Cardiac muscle cell (in vitro differentiated cells and primary cell): ENCODE measurements around the gene EFNA4. TPM values are rescaled to one million over a fixed set of nuclear protein-coding genes. Genes with fewer than 3 reads are reported as not detected.

Experiments
- DNase-seq, 2 donors: peaks; one replicate each; pipeline versions ENCODE4 v3.0.0 to v3.0.0-alpha.2; 2010 to 2017; ENCODE audit warnings: low read depth in 1 of 2, low spot score in 1 of 2
- H3K27ac ChIP-seq: fragments of 200-600 bp; sonication (generic); 2 replicates; pipeline ENCODE4 v1.5.1; 2016
- H3K27me3 ChIP-seq: fragments of 200-600 bp; sonication (generic); 2 replicates; pipeline ENCODE4 v1.6.0; 2016; ENCODE audit warnings: control low read depth
- H3K36me3 ChIP-seq: fragments of 200-600 bp; sonication (generic); 2 replicates; pipeline ENCODE4 v1.5.1; 2016; ENCODE audit warnings: control low read depth
- H3K4me1 ChIP-seq: fragments of 200-600 bp; sonication (generic); 2 replicates; pipeline ENCODE4 v1.8.1; 2017; ENCODE audit warnings: low read depth, mild to moderate bottlenecking, mixed run types
- H3K4me3 ChIP-seq: fragments of 200-600 bp; sonication (generic); 2 replicates; pipeline ENCODE4 v1.5.1; 2016; ENCODE audit warnings: mild to moderate bottlenecking
- H3K9me3 ChIP-seq: fragments of 200-600 bp; sonication (generic); 2 replicates; pipeline ENCODE4 v1.5.1; 2017; ENCODE audit warnings: low read depth, mild to moderate bottlenecking, control low read depth
- polyA plus RNA-seq: library from polyadenylated mRNA; unstranded; fragments of >200 nt; fragmentation: Nextera tagmentation; extraction: Ambion mirVana; gene quantifications from 2 replicates; pipeline ENCODE4 v1.2.1, GENCODE V29; 2016
- total RNA-seq: library from RNA; depleted of rRNA; stranded (reverse); fragments of >200 nt; gene quantifications from 2 replicates; pipeline ENCODE4 v1.2.3, GENCODE V29; 2016
- TF ChIP-seq, protein P1 (sequence below): IDR thresholded peaks from 2 replicates; pipeline ENCODE4 v1.5.1; 2012; ENCODE audit warnings: low read depth, mild to moderate bottlenecking, low read length

Gene EFNA4
- total and polyA plus RNA-seq, 2 experiments from 2014 or later = 29.2 to 29.6 TPM

DNA sequence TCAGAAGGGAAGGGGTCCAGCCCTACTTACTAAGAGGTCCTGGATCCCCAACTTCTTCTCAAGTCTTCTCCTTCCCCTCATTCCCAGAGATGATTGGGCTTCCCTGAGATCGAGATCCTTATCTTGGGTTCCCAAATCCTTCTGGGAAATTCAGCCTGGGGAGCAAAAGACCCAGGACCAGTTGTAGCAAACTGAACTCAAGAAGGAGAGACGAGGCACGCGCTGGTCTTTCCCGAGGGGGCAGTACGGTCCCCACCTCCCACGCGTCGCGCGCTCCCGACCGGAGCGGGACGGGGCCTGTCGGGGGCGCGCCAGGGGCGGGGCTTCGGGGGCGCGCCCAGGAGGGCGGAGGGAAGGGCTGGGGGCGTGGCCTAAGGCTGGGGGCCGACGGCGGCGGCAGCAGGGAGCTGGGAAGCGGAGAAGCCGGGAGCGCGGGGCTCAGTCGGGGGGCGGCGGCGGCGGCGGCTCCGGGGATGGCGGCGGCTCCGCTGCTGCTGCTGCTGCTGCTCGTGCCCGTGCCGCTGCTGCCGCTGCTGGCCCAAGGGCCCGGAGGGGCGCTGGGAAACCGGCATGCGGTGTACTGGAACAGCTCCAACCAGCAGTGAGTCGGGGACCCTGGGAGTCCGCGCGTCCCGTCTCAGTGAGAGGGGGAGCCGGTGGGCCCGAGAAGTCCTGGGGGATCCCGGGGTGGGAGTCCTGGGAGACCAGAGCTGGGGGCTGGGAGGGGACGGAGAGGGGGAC is 15.1 kb downstream of the EFNA4 start, which contains the start of gene EFNA3:
EFNA3 (plus strand) TSS at position 369 of the 741 bp plus-strand sequence; CDS start at position 474, 105 bp downstream.
- Histone ChIP-seq H3K27me3 (peaks cover 26% of the 10 kb centered on the region), H3K4me1 (peaks cover 10% of the 10 kb centered on the region), H3K9me3 (no peaks in the 10 kb centered on the region), H3K36me3 (no peaks in the 10 kb centered on the region), H3K4me3 (peak within 1 kb of the TSS; percentile 45), H3K27ac (no peak within 1 kb of the TSS)
- TF ChIP-seq, protein P1, sequence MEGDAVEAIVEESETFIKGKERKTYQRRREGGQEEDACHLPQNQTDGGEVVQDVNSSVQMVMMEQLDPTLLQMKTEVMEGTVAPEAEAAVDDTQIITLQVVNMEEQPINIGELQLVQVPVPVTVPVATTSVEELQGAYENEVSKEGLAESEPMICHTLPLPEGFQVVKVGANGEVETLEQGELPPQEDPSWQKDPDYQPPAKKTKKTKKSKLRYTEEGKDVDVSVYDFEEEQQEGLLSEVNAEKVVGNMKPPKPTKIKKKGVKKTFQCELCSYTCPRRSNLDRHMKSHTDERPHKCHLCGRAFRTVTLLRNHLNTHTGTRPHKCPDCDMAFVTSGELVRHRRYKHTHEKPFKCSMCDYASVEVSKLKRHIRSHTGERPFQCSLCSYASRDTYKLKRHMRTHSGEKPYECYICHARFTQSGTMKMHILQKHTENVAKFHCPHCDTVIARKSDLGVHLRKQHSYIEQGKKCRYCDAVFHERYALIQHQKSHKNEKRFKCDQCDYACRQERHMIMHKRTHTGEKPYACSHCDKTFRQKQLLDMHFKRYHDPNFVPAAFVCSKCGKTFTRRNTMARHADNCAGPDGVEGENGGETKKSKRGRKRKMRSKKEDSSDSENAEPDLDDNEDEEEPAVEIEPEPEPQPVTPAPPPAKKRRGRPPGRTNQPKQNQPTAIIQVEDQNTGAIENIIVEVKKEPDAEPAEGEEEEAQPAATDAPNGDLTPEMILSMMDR = no peak
- peak; percentile 61 to 84 for DNase-seq

DNA sequence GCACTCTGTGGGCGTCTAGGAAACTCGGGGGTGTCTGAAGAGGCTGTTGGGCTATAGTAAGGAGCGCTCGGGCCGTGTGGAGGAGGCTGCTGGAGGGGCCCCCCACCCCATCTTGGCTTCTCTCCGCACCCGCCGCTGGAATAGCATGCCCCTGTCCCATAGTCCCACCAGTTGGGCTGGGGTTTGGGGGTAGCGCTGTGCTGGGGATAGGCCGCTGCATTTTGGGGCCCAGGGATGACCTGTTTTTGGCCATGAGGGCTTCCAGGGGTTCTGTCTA is 15.6 kb downstream of the EFNA4 start:
- peaks cover 26% of the 10 kb centered on the region for H3K27me3 ChIP-seq
- H3K9me3 ChIP-seq = no peaks in the 10 kb centered on the region
- no peaks in the 10 kb centered on the region for H3K36me3 ChIP-seq
- TF ChIP-seq, protein P1 = no peak
- peak overlapping the region; percentile 45 for H3K4me3 ChIP-seq
- no peak for DNase-seq
- peaks cover 10% of the 10 kb centered on the region for H3K4me1 ChIP-seq
- H3K27ac ChIP-seq = no peak overlapping the region

DNA sequence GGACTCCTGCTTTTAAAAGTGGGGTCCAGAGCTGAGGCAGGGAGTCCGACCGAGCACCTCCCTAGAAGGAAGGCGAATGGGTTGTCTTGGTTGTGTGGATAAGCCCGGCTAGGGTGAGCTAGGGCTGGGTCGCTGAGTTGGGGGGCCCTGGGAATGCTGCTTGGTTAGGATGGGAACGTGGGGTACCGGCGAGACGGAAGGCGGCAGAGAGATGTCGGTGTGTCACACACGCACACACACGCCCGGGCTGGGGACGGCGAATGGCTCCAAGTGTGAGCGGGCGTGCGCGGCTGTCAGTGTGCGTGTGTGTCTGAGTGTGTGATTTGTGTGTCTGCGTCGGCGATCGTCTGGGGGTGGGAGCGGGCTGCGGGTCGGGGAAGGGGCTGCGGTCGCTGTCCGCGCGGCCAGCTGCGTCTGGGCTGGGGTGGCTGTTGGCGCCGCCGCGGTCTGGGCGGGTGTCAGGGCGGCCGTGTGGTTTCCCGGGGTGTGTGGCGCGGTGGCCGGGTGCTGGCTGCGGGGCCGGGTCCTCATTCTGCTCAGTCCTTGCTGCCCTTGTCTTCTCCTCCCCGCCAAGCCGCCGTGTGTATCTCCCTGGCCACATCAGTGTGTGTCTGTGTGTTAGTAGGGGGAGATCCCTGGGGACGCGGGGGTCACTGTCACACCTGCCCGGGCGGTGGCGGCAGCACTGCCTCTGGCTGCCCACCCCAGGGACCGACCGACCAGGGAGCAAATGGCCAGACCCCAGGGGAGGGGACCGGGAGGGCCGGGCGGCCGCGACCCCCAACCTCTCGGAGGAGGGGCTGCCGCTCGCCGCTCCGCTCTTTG is 16.2 kb downstream of the EFNA4 start:
- Histone ChIP-seq H3K4me3 (peak overlapping the region; percentile 45), H3K4me1 (peaks cover 10% of the 10 kb centered on the region), H3K27ac (no peak overlapping the region), H3K27me3 (peaks cover 26% of the 10 kb centered on the region), H3K36me3 (no peaks in the 10 kb centered on the region), H3K9me3 (no peaks in the 10 kb centered on the region)
- peak in 1 of 2 donors; percentile 59 for DNase-seq
- TF ChIP-seq, protein P1 = no peak

DNA sequence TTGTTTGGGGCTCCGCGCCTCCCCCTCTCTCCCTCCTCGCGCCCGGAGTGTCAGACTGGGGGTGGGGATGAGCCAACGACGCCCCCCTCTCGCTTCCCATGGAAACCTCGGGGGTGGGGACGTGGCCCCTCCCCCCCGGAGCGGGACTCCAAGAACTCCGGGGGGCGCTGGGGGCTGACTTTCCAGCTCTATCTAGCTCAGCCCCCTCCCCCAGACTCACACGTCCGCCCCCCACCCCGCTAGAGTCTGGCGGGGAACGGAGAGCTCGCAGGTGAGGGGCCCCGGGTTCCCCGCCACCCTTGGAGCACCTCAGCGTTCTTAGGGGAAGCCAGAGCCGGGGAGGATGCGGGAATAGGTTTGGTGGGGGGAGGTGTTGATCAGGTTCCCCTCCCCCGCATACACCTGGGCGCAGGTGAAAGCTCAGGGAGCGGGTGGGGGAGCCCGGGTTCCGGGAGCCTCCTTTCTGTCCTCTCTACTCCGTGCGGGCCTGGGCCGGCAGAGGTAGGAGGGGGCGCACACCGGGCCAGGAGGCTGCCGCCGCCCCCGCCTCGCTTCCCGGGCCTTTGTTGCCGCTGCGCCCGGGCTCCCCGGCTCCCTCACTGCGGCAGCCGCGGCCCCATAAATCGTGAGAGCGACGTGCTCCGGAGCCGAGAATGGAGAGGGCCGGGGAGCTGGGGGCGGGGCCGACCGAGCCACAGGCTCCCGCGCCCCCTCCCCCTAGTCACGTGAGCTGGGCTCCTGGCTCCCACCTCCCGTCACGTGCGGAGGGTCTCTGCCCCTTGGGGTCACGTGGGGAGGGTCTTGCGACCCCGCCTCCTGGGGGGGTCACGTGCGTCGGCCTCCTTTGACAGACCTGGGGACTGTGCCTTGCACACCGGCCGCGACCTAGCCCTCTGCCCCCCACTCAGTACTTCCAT is 17.0 kb downstream of the EFNA4 start:
- peak in 1 of 2 donors; percentile 97 for DNase-seq
- Histone ChIP-seq H3K4me3 (peak overlapping the region; percentile 45), H3K27me3 (peaks cover 26% of the 10 kb centered on the region), H3K4me1 (peaks cover 10% of the 10 kb centered on the region), H3K36me3 (no peaks in the 10 kb centered on the region), H3K9me3 (no peaks in the 10 kb centered on the region), H3K27ac (no peak overlapping the region)
- TF ChIP-seq, protein P1 = no peak

DNA sequence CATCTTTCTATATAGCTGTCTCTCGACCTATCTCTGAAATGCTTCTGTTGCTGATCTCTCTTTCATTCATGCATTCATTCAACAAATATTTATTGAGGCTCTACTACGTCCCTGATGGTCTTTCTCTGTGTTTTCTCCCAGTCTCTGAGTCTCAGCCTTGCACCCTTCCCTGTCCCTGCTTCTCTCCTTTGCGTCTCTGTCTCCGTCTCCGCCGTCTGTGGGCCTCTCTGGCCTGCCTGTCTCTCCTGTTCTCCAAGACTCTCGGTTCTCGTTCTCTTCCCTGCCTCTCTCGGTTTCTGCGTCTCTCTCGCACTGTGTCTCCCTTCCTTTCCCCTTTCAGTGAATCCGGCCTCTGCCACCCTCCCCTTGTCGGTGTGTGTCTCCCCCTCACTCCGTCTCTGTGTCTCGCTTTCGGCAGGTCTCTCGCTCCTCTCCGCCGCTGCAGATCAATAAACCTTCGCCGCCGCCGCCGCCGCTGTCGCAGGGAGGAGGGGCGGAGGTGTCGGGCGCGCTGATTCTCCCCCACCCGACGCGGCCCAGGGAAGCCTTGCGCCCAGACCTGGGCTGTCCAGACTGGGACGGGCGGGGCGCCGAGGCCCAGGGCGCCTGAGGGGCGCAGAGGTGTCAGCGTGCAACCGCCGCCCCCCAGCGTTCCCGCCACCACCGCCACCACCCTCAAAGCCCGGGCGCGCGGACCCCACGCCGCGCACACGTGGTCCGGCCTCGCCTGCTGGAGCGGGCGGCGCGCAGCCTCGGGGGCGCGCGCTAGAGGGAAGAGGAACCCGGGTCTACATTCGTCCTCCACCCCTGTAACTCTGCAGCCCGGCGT is 18.1 kb downstream of the EFNA4 start:
- Histone ChIP-seq H3K27ac (no peak overlapping the region), H3K4me3 (peak overlapping the region; percentile 8), H3K4me1 (peaks cover 10% of the 10 kb centered on the region), H3K36me3 (no peaks in the 10 kb centered on the region), H3K27me3 (peaks cover 26% of the 10 kb centered on the region), H3K9me3 (no peaks in the 10 kb centered on the region)
- peak in 1 of 2 donors; percentile 34 for DNase-seq
- TF ChIP-seq, protein P1 = no peak
